HG03060 (cell line): Measurements from ENCODE around the gene ARHGEF7.
"Not testable (repeated sequence)": the region's sequence is repeated elsewhere in the genome, so short reads cannot be mapped to it uniquely, and the experiment has no call there.

Experiments
- ATAC-seq: cut with Tn5 transposase; IDR thresholded peaks from one replicate; pipeline ENCODE4 v1.9.1; 2021; ENCODE audit warnings: low read depth, moderate number of reproducible peaks; ENCODE audit not compliant: unreplicated experiment

The ARHGEF7 gene

GRCh38 chr13:111245576-111246384, 130.7 kb downstream of the ARHGEF7 start:
- no peak for ATAC-seq

- ATAC-seq: no peak
Observed at GRCh38 chr13:111247552-111247951, 132.4 kb downstream of the ARHGEF7 start.

- no peak for ATAC-seq
Observed at GRCh38 chr13:111248822-111249221, 133.7 kb downstream of the ARHGEF7 start.

- ATAC-seq: no peak
Observed at GRCh38 chr13:111249637-111250360, 134.7 kb downstream of the ARHGEF7 start.

- no peak for ATAC-seq
Observed at GRCh38 chr13:111251646-111252445, 136.7 kb downstream of the ARHGEF7 start.

GRCh38 chr13:111252446-111253364, 137.6 kb downstream of the ARHGEF7 start:
- no peak for ATAC-seq

- ATAC-seq: no peak
Observed at GRCh38 chr13:111253365-111253872, 138.3 kb downstream of the ARHGEF7 start.

GRCh38 chr13:111255228-111255790, 140.2 kb downstream of the ARHGEF7 start:
- ATAC-seq: no peak

- ATAC-seq: no peak
Observed at GRCh38 chr13:111256458-111256857, 141.3 kb downstream of the ARHGEF7 start.

- ATAC-seq: no peak
Observed at GRCh38 chr13:111256946-111257345, 141.8 kb downstream of the ARHGEF7 start.

- ATAC-seq: not testable (repeated sequence)
Observed at GRCh38 chr13:111257899-111258298, 142.8 kb downstream of the ARHGEF7 start.

GRCh38 chr13:111258637-111259036, 143.5 kb downstream of the ARHGEF7 start:
- no peak for ATAC-seq

- no peak for ATAC-seq
Observed at GRCh38 chr13:111259058-111259457, 143.9 kb downstream of the ARHGEF7 start.

GRCh38 chr13:111261326-111261725, 146.2 kb downstream of the ARHGEF7 start:
- no peak for ATAC-seq

GRCh38 chr13:111262281-111262680, 147.2 kb downstream of the ARHGEF7 start:
- ATAC-seq: no peak

GRCh38 chr13:111262715-111263114, 147.6 kb downstream of the ARHGEF7 start:
- no peak for ATAC-seq

- ATAC-seq: no peak
Observed at GRCh38 chr13:111263566-111263965, 148.5 kb downstream of the ARHGEF7 start.

- ATAC-seq: no peak
Observed at GRCh38 chr13:111265006-111265700, 150.0 kb downstream of the ARHGEF7 start.

- no peak for ATAC-seq
Observed at GRCh38 chr13:111265701-111266035, 150.6 kb downstream of the ARHGEF7 start.
